ENCODE results near the gene PDE4B. TPM values are rescaled to one million over a fixed set of nuclear protein-coding genes. Genes with fewer than 3 reads are reported as not detected.
"Not testable (repeated sequence)": the region's sequence is repeated elsewhere in the genome, so short reads cannot be mapped to it uniquely, and the experiment has no call there.

Gene PDE4B
- total and polyA plus RNA-seq, 9 of the 15 experiments (the other 6 are each of a cell fraction or from before 2014, with no cell fraction given): 0.09 TPM; not detected in 8

GRCh38 chr1:66003690-66004089 is 211.0 kb downstream of the PDE4B start (continued):
- no peak for TF ChIP-seq ZNF75A (CRISPR knock-in tag; IDR thresholded peaks at IDR 0.05)
- no peak for TF ChIP-seq PHTF2 (CRISPR knock-in tag; IDR thresholded peaks at IDR 0.05)
- TF ChIP-seq TAF15 (IDR thresholded peaks at IDR 0.05; ENCODE audit: low read depth, low read length): no peak
- TF ChIP-seq RERE (CRISPR knock-in tag; IDR thresholded peaks at IDR 0.05; ENCODE audit: borderline replicate concordance): no peak
- TF ChIP-seq ZZZ3 (IDR thresholded peaks at IDR 0.05): no peak

- H3K27ac ChIP-seq (ENCODE audit: extremely low read depth, low read depth, low read length); H3K36me3 ChIP-seq (ENCODE audit: control insufficient read depth, insufficient read depth, low read length); H3K4me1 ChIP-seq (replicated peaks in 1 of 2; ENCODE audit: control insufficient read depth in 2 of 2, insufficient read depth in 2 of 2, low read length in 2 of 2); H3K4me3 ChIP-seq; H3K9me3 ChIP-seq (replicated peaks; ENCODE audit: control insufficient read depth, insufficient read depth, low read depth, low read length); FAIRE-seq; H2AFZ ChIP-seq (ENCODE audit: low read depth, low read length); H4K20me1 ChIP-seq (replicated peaks; ENCODE audit: control insufficient read depth, insufficient read depth, low read length); BruUV-seq (replicated peaks); H3K27me3 ChIP-seq (ENCODE audit: control insufficient read depth in 2 of 2, insufficient read depth in 2 of 2, low read length in 2 of 2); H3K79me2 ChIP-seq (ENCODE audit: control insufficient read depth, insufficient read depth, low read length); CTCF ChIA-PET (ENCODE audit: low intra/inter-chr PET ratio); POLR2A ChIA-PET; H3K9ac ChIP-seq (ENCODE audit: insufficient read depth in 1 of 2, low read depth in 2 of 2, low read length in 2 of 2); in situ Hi-C loops (cut with MboI); H3K9me1 ChIP-seq (ENCODE audit: control insufficient read depth, insufficient read depth, low read length); DNase-seq (ENCODE audit: extremely low read depth in 1 of 4, low spot score in 3 of 4); ATAC-seq; H3K4me2 ChIP-seq (ENCODE audit: insufficient read depth, low read length); intact Hi-C loops (cut with micrococcal nuclease): not testable (repeated sequence)
- WGBS (ENCODE audit: insufficient coverage, low coverage, missing lambda C conversion rate): 0% methylated on average over 3 of the region's 3 CpGs
These were observed 213.8 kb downstream of the PDE4B start for GRCh38 chr1:66006534-66006933.
